ENCODE measurements around the gene ABCG8. TPM values are rescaled to one million over a fixed set of nuclear protein-coding genes. Genes with fewer than 3 reads are reported as not detected.

ABCG8 gene
- total RNA-seq, 1 donor from 2014 or later, result 0.11 TPM

DNA sequence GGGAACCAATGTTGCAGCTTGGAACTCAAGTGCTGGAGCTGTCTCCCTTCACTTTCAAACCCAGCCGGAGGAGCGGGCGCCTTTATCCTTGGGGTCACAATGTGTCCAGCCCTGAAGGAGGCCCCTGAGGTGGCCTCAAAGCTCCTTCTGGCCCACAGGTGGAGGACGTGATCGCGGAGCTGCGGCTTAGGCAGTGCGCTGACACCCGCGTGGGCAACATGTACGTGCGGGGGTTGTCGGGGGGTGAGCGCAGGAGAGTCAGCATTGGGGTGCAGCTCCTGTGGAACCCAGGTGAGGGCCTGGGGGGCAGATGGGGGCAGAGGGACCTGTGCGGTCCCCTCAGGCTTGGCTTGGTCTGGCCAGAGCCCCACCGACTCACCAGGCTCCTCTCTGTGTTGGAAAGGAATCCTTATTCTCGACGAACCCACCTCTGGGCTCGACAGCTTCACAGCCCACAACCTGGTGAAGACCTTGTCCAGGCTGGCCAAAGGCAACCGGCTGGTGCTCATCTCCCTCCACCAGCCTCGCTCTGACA is 13.5 kb downstream of the ABCG8 start:
- no peak for ATAC-seq (ENCODE audit: poor library complexity)
- no peak for DNase-seq
- intact Hi-C loops (cut with DNase I), result no loop called here

DNA sequence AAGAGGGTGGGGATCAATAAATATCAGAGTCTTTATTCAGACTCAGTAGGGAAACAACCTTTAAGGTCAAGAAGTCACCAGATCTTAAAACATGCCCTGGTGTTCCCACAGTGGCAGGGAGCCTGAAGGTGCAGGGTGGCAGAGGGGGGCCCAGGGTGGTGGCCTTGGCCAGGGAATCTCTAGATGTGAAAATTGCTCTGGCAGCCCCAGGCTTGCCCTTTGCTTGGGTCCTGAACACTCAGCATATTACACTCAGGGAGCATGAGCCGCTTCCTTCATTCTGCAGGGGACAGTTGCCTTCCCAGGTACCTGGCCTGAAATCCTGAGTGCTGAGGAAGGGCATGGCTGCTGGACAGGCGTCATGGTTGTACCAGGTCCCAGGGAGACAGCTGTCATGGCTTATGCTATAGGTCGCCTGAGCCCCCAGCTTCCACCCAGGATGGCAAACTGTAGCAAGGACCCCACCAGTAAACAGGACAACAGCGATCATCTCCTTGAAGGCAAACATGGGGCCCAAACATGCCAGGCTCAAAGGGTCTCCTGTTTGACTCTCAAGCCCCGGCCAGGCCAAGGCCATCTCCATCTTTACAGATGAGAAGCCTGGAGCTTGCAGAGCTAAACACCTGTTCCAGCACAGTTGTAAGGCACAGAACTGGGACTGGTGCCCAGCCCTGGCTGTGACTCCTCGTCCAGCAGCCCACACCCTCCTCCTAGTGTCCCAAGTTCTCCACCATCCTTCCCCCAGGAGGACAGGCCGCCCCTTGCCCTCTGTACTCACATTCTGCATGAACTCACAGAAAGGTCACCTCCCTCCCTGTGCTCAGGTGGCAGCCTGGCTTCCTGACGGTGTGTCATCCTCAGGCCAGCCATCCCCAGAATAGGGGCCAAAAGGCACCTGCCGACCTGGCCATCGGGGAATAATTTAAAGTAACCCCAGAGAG is 14.6 kb downstream of the ABCG8 start:
- intact Hi-C loops (cut with DNase I), result no loop called here
- ATAC-seq (ENCODE audit: poor library complexity) (no peak), DNase-seq (no peak)

DNA sequence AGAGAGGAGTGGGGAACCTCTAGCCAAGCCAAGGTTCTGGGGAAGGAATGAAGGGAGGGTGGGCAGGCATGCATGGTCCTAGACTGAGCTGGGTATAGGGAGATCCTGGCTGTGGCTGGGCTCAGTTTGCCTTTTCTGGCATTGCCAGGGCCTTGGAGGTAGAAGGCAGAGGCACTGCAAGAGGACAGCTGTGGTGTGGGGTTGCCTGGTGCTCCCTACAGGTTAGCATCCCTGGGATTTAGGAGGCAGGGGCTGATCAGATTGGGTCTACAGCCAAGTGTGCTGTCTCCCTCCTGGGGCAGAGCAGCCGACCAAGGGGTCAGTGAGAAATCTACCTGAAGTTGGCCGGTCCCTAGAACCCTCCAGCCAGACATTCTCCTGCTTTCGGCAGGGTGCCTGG is 15.9 kb downstream of the ABCG8 start:
- intact Hi-C loops (cut with DNase I), result no loop called here
- no peak for ATAC-seq (ENCODE audit: poor library complexity)
- DNase-seq, result no peak

DNA sequence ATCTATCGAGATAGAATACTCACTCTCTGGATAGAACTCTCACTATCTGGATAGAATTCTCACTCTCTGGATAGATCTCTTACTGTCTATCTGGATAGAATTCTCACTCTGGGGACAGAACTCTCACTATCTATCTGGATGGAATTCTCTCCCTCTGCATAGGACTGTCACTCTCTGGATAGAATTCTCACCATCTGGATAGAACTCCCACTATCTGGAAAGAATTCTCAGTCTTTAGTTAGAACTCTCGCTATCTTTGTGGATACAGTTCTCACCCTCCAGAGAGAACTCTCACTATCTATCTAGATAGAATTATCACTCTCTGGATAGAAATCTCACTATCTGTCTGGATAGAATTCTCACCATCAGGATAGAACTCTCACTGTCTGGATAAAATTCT is 16.5 kb downstream of the ABCG8 start:
- DNase-seq, result no peak
- intact Hi-C loops (cut with DNase I), result no loop called here
- ATAC-seq (ENCODE audit: poor library complexity), result no peak

DNA sequence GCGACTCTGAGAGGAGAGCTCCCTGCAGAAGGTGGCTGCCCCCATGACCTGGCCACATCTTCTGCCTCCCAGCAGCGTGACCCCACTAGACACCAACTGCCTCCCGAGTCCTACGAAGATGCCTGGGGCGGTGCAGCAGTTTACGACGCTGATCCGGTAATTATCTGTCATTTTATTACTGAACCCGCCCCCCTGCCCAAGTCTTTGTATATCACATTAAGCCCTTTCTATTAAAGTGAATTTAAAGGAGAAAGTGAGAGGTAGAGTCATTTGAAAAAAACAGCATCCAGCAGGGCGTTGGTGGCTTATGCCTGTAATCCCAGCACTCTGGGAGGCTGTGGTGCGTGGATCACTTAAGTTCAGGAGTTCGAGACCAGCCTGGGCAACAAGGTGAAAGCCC is 33.4 kb downstream of the ABCG8 start:
- DNase-seq, result no peak
- no peak for ATAC-seq (ENCODE audit: poor library complexity)
- intact Hi-C loops (cut with DNase I), result no loop called here

DNA sequence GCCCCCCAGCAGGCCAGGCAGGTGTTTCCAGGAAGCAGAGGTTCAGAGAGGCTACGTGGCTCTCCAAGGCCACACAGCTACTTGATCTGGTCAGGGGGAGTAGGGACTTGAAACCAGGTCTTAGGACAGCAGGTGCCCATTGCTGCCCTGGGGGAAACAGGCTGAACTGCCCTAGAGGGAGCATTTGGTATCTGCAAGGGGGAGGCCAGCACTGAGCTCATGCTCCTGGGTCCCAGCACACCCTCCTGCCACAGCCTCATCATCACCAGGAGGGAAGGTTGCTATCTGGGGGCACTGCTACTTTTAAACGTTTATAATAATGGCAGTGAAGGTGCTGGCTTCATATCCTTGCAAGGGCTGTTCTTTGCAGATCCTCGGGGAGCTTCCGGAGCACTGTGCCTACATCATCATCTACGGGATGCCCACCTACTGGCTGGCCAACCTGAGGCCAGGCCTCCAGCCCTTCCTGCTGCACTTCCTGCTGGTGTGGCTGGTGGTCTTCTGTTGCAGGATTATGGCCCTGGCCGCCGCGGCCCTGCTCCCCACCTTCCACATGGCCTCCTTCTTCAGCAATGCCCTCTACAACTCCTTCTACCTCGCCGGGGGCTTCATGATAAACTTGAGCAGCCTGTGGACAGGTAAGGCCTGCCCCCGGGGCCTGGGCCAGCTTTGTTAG is 36.1 kb downstream of the ABCG8 start:
- intact Hi-C loops (cut with DNase I), result no loop called here
- ATAC-seq (ENCODE audit: poor library complexity), result no peak
- no peak for DNase-seq

DNA sequence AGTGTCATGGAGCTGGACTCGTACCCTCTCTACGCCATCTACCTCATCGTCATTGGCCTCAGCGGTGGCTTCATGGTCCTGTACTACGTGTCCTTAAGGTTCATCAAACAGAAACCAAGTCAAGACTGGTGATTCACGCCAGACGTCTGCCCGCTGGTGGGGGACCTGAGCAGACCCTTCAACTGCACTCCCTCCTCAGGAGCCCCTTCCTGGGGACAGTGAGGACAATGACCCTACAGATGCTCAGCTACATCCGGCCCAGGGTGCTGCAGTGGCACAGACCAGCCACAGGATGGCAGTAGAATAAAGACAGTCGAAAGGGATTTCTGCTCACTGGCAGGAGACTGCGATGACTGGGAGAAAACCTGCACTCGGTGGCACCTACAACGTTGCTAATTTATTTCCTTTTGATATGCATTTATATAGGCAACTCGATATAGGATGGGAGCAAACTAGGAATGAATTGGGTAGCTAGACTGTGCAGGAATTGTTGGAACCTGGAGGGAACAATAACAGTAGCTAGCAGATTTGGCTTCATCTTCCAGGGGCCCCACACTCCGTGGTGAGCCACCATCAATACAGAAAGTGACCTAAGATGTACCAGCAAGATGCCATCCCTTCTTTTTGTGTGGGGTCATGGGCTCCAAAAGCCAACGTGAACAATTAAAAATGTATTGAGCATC is 39.2 kb downstream of the ABCG8 start:
- intact Hi-C loops (cut with DNase I), result no loop called here
- DNase-seq (peak; percentile 65), ATAC-seq (ENCODE audit: poor library complexity) (peak; percentile 75)

DNA sequence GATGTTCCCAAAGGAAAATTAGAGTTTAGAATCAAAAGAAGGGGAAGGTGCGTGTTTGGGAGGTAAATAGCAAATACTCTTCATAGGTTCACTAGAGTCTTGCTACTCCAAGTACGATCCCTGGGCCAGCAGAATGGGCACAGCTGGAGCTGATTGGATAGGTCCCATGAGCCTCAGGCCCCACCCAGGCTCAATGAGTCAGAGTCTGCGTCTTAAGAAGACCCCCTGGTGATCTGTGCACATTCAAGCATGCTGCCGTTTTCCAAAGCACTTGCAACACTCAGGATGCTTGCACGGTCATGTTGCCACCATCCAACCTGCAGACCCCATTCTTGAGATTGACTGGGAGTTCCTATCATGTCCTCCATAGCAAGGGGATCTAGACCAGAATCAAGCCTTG is 40.5 kb downstream of the ABCG8 start:
- intact Hi-C loops (cut with DNase I), result no loop called here
- no peak for ATAC-seq (ENCODE audit: poor library complexity)
- no peak for DNase-seq

DNA sequence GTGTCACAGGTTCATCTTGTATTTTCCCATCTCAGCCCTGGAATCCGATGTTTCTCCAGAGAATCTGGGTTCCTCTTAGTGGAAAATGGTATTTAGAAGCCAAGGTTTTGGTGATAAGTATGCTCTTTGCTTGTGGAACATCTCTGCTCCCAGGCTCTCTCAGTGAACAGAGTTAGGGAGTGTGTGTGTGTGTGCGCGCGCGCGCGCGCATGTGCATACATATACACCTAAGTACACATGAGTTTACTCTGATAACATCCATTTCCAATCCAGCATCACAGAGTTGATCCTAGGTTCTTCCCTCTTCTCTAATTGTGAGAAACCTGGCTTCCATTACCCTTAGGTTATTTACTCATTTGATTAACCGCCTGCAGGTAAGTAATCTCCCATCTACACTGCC is 41.7 kb downstream of the ABCG8 start:
- intact Hi-C loops (cut with DNase I), result no loop called here
- ATAC-seq (ENCODE audit: poor library complexity) (no peak), DNase-seq (no peak)

DNA sequence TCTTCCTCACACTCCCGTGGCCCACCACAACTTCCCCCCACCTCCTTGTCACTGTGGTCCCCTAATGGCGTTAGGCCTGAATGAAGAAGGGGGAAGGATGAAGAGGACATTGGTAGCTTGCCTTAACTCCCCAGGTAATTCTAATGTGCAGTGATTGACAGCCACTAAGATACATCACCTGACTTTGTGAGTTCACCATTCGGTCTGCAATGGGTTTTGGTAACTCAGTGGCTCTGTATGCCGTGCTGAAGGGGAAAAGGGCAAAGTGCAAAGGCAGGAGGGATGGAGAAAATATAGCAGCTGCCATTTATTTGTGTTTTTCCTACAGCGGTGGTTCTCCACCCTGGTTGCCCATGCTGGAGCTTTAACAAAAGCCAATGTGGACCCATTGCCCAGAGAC is 42.2 kb downstream of the ABCG8 start:
- ATAC-seq (ENCODE audit: poor library complexity) (no peak), DNase-seq (no peak)
- intact Hi-C loops (cut with DNase I), result no loop called here

DNA sequence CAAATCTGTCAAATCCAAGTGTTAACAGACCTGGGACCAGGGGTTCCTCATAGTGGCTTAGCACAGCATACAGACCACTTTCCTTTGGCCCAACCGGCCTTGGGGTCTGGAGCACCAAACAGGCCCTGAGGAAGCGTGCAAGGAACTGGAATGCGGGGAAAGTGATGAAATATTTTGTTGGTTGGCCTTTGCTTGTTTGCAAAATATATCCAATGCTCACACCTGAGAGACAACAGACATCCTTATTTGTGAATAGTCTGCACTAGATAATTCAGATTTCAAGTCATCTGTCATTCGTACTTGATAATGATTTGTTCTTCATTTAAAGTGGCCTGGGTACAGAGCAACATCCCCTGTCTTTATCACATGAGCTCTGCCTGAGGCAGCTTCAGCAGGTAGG is 43.5 kb downstream of the ABCG8 start:
- ATAC-seq (ENCODE audit: poor library complexity), result no peak
- DNase-seq, result no peak
- intact Hi-C loops (cut with DNase I), result no loop called here

DNA sequence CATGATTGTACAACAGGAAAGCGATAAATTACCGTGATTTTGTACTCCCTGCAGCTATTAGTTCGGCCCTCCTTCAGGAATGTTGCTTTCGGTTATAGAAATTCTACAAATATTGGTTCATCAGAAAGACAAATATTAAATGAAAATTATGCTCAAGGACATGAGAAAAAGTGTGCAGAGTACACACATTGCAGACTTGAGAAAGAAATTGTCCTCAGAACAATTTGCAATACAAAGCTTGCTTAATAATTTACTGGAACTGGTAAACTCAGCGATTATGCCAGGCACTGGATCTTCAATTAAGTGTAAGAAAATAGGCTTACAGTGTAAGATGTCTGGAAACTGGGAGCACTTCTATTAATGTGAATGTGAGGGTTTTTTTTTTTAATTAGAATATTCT is 45.9 kb downstream of the ABCG8 start:
- DNase-seq (no peak), ATAC-seq (ENCODE audit: poor library complexity) (no peak)
- intact Hi-C loops (cut with DNase I), result no loop called here

DNA sequence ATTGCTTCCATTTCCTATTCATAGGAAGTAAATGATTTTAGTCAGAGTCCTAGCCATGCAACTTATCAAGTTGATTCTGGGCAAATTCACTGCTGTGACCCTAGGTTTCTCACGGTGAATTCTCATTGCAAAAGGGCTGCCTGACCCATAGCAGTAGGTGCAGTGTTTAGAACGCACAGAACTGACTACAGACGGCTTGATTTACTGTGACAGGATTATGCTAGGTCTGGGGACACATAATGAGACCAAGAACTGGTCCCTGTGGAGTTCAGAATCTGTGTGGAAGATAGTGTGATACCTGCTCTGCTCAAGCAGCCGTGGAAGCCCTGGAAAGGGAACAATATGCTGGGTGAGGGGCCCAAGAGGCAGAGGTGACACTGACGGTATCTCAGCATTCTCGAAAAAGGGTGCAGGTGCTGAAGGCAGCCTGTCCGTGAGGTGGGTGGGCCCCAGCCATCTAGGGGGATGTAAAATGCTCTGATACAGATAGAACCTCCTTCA is 46.4 kb downstream of the ABCG8 start:
- DNase-seq (no peak), ATAC-seq (ENCODE audit: poor library complexity) (no peak)
- intact Hi-C loops (cut with DNase I), result no loop called here

DNA sequence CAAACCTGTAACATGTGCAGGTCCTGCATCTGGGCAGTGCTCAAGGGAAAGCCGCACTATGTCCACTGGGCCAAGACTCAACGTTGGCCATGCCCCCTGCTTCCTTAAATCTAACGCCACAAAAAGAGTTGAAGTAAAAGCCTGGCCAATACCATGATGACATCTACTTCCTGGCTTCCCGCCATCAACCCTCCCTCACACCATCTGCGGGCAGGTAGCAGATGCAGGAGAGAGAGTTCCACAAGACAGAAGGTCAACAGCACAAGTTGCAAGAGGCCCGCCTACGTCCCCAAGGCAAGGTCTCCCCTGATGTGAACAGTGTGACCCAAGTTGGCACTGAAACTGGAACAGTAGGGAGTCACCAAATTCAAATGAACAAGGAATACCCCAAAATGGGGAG is 48.4 kb downstream of the ABCG8 start:
- ATAC-seq (ENCODE audit: poor library complexity) (no peak), DNase-seq (no peak)
- intact Hi-C loops (cut with DNase I), result no loop called here

DNA sequence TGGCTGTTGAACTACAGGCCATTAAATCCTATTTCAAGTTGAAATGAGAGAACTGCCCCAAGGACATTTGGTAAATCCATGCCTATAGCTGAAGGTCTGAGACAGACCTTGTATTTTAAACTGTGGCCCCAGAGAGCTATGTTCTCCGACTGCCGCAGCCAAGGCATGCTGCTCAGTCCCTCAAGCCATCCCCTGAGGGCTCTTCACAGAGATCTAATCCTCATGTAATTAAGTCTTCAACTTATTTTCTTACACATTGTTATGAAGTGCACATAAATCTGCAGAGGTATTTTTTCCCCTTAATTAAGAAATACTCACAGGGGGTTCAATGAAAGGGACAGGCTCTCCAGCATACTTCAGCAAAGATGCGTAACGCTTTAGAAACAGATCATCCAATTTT is 50.6 kb downstream of the ABCG8 start:
- intact Hi-C loops (cut with DNase I), result no loop called here
- ATAC-seq (ENCODE audit: poor library complexity) (no peak), DNase-seq (no peak)

DNA sequence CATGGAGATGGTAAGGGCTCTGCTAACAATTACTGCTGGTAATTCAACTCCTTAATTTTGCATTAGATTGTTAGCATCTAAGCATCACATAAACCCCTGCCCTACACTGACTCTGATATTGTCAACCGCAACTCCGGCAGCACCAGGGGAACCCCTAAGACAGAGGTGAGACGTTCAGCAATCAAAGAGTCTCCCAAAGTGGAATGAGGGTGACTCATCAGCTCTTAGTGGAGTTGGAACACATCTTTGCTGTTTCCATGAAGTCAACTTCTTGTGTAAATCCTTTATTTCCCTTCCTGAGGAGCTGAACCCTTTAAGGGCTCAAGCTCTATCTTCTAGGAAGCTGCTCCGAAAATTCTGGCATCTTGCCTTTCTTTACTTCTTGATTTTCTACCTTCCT is 52.1 kb downstream of the ABCG8 start:
- DNase-seq (no peak), ATAC-seq (ENCODE audit: poor library complexity) (no peak)
- intact Hi-C loops (cut with DNase I), result no loop called here

DNA sequence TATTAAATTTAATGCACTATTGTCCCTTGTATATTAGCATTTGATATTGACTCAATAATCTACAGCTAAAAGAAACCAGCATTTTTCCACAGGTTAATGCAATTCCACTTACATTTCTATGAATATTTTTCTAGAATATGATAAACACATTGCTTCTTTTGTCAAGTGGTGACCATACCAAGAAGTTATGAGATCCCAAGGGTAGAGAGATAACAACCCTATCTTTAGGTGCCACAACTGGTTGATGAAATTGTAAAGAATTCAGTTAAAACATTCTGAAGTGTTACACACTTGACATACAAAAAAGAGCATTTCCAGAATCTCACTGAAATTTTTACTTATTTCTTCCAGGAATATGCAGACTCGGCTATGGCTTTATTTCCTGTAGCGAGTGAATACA is 56.0 kb downstream of the ABCG8 start:
- no peak for ATAC-seq (ENCODE audit: poor library complexity)
- intact Hi-C loops (cut with DNase I), result no loop called here
- no peak for DNase-seq

DNA sequence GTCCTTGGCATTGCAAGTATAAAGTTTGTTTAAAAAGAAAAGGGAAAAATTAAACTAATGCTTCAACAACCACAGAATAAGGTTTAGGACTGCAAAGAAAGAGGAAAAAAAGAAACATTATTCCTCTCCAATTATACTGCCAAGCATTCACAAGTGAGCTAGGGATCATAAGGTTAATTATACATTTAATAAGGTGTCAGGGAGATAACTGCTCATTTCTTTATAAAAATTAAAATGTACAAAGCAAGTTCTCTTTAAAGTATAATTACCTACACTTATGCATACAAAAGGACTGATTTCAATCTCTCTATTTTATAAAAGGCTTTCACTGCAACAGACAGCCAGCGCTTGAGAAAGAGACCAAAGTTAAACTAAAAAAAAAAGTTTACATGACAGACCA is 58.1 kb downstream of the ABCG8 start:
- DNase-seq, result no peak
- ATAC-seq (ENCODE audit: poor library complexity), result no peak
- intact Hi-C loops (cut with DNase I), result no loop called here

DNA sequence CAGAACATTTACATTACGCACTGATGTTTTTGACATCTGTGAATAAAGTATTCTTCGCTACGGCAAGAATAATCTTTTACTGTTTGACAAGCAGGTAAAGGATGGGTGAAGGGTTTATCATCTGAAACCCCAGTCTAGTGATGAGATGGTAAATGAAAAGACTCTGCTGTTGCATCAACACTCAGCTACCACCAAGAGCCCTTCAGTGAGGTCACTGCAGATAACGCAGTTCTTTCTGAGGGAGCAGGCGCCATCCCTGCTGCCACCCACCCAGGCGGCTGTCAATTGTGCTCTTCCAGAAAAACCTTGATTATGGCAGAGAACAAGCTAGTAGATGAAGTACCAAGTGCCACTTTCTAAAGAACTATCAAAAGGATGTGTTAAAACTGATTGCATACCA is 58.7 kb downstream of the ABCG8 start:
- DNase-seq (no peak), ATAC-seq (ENCODE audit: poor library complexity) (no peak)
- intact Hi-C loops (cut with DNase I), result no loop called here
